GM21576 (cell line): ENCODE measurements around the gene ATG16L2.
"Not testable (repeated sequence)": the region's sequence is repeated elsewhere in the genome, so short reads cannot be mapped to it uniquely, and the experiment has no call there.

Experiments used
- ATAC-seq: cut with Tn5 transposase; IDR thresholded peaks from one replicate; pipeline ENCODE4 v1.9.1; 2021; ENCODE audit warnings: mild to moderate bottlenecking, moderate library complexity; ENCODE audit not compliant: unreplicated experiment

ATG16L2 gene

GRCh38 chr11:72824811-72825505, 10.7 kb downstream of the ATG16L2 start:
- ATAC-seq = no peak

GRCh38 chr11:72825661-72826060, 11.4 kb downstream of the ATG16L2 start:
- ATAC-seq = no peak

- no peak for ATAC-seq
These were observed 12.2 kb downstream of the ATG16L2 start for GRCh38 chr11:72826191-72826941.

GRCh38 chr11:72826942-72827480, 12.8 kb downstream of the ATG16L2 start:
- ATAC-seq = no peak

GRCh38 chr11:72827656-72828055, 13.4 kb downstream of the ATG16L2 start:
- ATAC-seq = not testable (repeated sequence)

GRCh38 chr11:72828081-72828567, 13.9 kb downstream of the ATG16L2 start:
- no peak for ATAC-seq

- no peak for ATAC-seq
These were observed 14.5 kb downstream of the ATG16L2 start for GRCh38 chr11:72828692-72829101.

- no peak for ATAC-seq
These were observed 15.0 kb downstream of the ATG16L2 start for GRCh38 chr11:72829178-72829577.

GRCh38 chr11:72829884-72830533, 15.8 kb downstream of the ATG16L2 start:
- no peak for ATAC-seq

GRCh38 chr11:72831521-72832300, 17.5 kb downstream of the ATG16L2 start:
- ATAC-seq = no peak

GRCh38 chr11:72832301-72833082, 18.3 kb downstream of the ATG16L2 start:
- ATAC-seq = no peak

GRCh38 chr11:72833083-72833733, 19.0 kb downstream of the ATG16L2 start:
- no peak for ATAC-seq

GRCh38 chr11:72833811-72834493, 19.7 kb downstream of the ATG16L2 start:
- ATAC-seq = no peak

- ATAC-seq = no peak
These were observed 20.7 kb downstream of the ATG16L2 start for GRCh38 chr11:72834905-72835304.

GRCh38 chr11:72836111-72836510, 21.9 kb downstream of the ATG16L2 start:
- no peak for ATAC-seq

- no peak for ATAC-seq
These were observed 24.6 kb downstream of the ATG16L2 start for GRCh38 chr11:72838691-72839305.

- no peak for ATAC-seq
These were observed 26.6 kb downstream of the ATG16L2 start for GRCh38 chr11:72840780-72841179.

GRCh38 chr11:72841397-72841796, 27.2 kb downstream of the ATG16L2 start:
- ATAC-seq = no peak
